Activated naive CD8-positive, alpha-beta T cell treated with anti-CD3 and anti-CD28 coated beads, Interleukin-2, amount 50 U/mL, for 16 hours (primary cell): Measurements from ENCODE around the gene EHMT1.
"Not testable (repeated sequence)": the region's sequence is repeated elsewhere in the genome, so short reads cannot be mapped to it uniquely, and the experiment has no call there.

Experiments used
- DNase-seq: peaks from one replicate; pipeline ENCODE4 v3.0.0-alpha.2; 2020; ENCODE audit warnings: low read depth, low spot score

The EHMT1 gene

GRCh38 chr9:137717776-137718327 lies 99.0 kb downstream of the EHMT1 start:
- no peak for DNase-seq

GRCh38 chr9:137719194-137719593 lies 100.4 kb downstream of the EHMT1 start:
- DNase-seq = no peak

- no peak for DNase-seq
Observed at GRCh38 chr9:137720571-137721110, 101.8 kb downstream of the EHMT1 start.

- no peak for DNase-seq
Observed at GRCh38 chr9:137721479-137721878, 102.7 kb downstream of the EHMT1 start.

GRCh38 chr9:137721899-137722298 lies 103.1 kb downstream of the EHMT1 start:
- DNase-seq = no peak

GRCh38 chr9:137722481-137722880 lies 103.7 kb downstream of the EHMT1 start:
- DNase-seq = no peak

- not testable (repeated sequence) for DNase-seq
Observed at GRCh38 chr9:137723356-137723755, 104.6 kb downstream of the EHMT1 start.

- no peak for DNase-seq
Observed at GRCh38 chr9:137723783-137724445, 105.1 kb downstream of the EHMT1 start.

- DNase-seq = no peak
Observed at GRCh38 chr9:137724818-137725240, 106.0 kb downstream of the EHMT1 start.

GRCh38 chr9:137725598-137725997 lies 106.8 kb downstream of the EHMT1 start:
- no peak for DNase-seq

- not testable (repeated sequence) for DNase-seq
Observed at GRCh38 chr9:137726336-137726735, 107.5 kb downstream of the EHMT1 start.

- DNase-seq = no peak
Observed at GRCh38 chr9:137726764-137727163, 108.0 kb downstream of the EHMT1 start.

- DNase-seq = no peak
Observed at GRCh38 chr9:137727716-137728115, 108.9 kb downstream of the EHMT1 start.

- no peak for DNase-seq
Observed at GRCh38 chr9:137728444-137729311, 109.9 kb downstream of the EHMT1 start.

- no peak for DNase-seq
Observed at GRCh38 chr9:137731216-137731946, 112.6 kb downstream of the EHMT1 start.

GRCh38 chr9:137731947-137732813 lies 113.4 kb downstream of the EHMT1 start:
- no peak for DNase-seq

- no peak for DNase-seq
Observed at GRCh38 chr9:137733429-137733828, 114.6 kb downstream of the EHMT1 start.

GRCh38 chr9:137734181-137734580 lies 115.4 kb downstream of the EHMT1 start:
- DNase-seq = no peak

GRCh38 chr9:137738182-137738696 lies 119.4 kb downstream of the EHMT1 start:
- not testable (repeated sequence) for DNase-seq

- no peak for DNase-seq
Observed at GRCh38 chr9:137738703-137739102, 119.9 kb downstream of the EHMT1 start.
